SU-DHL-6 (cell line): ENCODE results near the gene PPP2R5B.

Experiments used
- CTCF ChIP-seq: fragments of 200-600 bp; sonication (generic); IDR thresholded peaks from one replicate; pipeline ENCODE4 v1.5.1; 2017; ENCODE audit warnings: antibody characterized with exemption, mild to moderate bottlenecking, low read length, moderate library complexity; ENCODE audit not compliant: insufficient read depth, poor library complexity, severe bottlenecking
- EZH2phosphoT487 ChIP-seq: fragments of 200-600 bp; sonication (generic), shearing (Covaris generic); conservative IDR thresholded peaks from 2 replicates; pipeline ENCODE4 v1.6.1; 2018; ENCODE audit warnings: mild to moderate bottlenecking, antibody characterized with exemption, low read length, moderate library complexity, mixed read lengths

- TF ChIP-seq EZH2phosphoT487, result no peak
- TF ChIP-seq CTCF, result peak; percentile 95
Measured at GRCh38 chr11:64894070-64894811, 30.2 kb upstream of the PPP2R5B start.
